MG63 (cell line): Measurements from ENCODE around the gene PSMG1. TPM values are rescaled to one million over a fixed set of nuclear protein-coding genes. Genes with fewer than 3 reads are reported as not detected.
"Not testable (repeated sequence)": the region's sequence is repeated elsewhere in the genome, so short reads cannot be mapped to it uniquely, and the experiment has no call there.

Experiments
- DNase-seq: peaks from one replicate; pipeline ENCODE4 v3.0.0-alpha.2; 2020
- H3K27me3 ChIP-seq: fragments of 250-450 bp; sonication (Bioruptor Pico); 2 replicates; pipeline ENCODE4 v1.5.1; 2020; ENCODE audit warnings: mild to moderate bottlenecking, moderate library complexity
- H3K36me3 ChIP-seq: fragments of 250-450 bp; sonication (Bioruptor Pico); 2 replicates; pipeline ENCODE4 v1.5.1; 2020; ENCODE audit warnings: mild to moderate bottlenecking, moderate library complexity
- H3K4me3 ChIP-seq: fragments of 250-450 bp; sonication (Bioruptor Pico); 2 replicates; pipeline ENCODE4 v1.5.1; 2020; ENCODE audit warnings: mild to moderate bottlenecking, moderate library complexity
- H3K9me3 ChIP-seq: fragments of 250-450 bp; sonication (Bioruptor Pico); 2 replicates; pipeline ENCODE4 v1.5.1; 2020; ENCODE audit warnings: mild to moderate bottlenecking, moderate library complexity
- total RNA-seq: library from RNA; depleted of rRNA; stranded (reverse); fragments of >200 nt; shearing (Covaris generic); gene quantifications from 2 replicates; pipeline ENCODE4 v1.2.3, GENCODE V29; 2014; ENCODE audit warnings: low replicate concordance; rRNA removed

PSMG1 gene
- total RNA-seq, 1 experiment from 2014 or later: 248 TPM

DNA sequence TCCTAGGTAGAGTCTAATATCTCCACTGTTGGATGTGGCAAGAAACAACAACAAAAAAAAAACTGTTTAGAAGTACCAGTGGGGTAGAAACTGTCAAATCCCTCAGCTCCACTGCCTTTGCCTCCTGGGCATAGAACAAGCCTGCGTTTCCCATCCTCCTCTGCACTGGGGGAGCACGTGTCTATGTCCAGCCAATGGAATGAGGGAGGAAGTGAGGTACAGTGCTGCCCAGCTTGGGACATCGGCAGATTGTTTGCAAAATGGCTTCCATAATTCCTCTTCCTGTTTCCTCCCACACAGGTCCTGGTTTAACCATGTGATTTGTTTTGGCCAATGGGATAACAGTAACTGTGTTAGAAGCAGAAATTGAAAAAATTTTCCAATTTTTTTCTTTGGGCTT, 39.1 kb downstream of the PSMG1 start:
- no peak for DNase-seq
- no peaks in the 10 kb centered on the region for H3K27me3 ChIP-seq
- H3K36me3 ChIP-seq: no peaks in the 10 kb centered on the region
- H3K9me3 ChIP-seq: peaks cover 7% of the 10 kb centered on the region; the same call in 1 of the 2 replicates
- no peak overlapping the region for H3K4me3 ChIP-seq

DNA sequence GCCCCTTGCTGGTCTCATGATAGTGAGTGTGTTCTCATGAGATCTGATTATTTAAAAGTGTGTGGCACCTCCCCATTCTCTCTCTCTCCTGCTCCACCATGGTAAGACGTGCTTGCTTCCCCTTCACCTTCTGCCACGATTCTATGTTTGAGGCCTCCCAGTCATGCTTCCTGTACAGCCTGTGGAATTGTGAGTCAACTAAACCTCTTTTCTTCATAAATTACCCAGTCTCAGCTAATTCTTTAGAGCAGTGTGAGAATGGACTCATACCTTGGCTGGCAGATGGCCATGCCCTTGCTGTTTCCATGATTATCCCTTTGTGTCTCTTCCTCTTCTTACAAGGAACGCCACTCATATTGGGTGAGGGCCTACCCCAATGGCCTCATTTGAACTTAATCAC, 40.3 kb downstream of the PSMG1 start:
- no peaks in the 10 kb centered on the region for H3K27me3 ChIP-seq
- no peaks in the 10 kb centered on the region for H3K36me3 ChIP-seq
- H3K4me3 ChIP-seq: no peak overlapping the region
- H3K9me3 ChIP-seq: peaks cover 7% of the 10 kb centered on the region; the same call in 1 of the 2 replicates
- DNase-seq: no peak

DNA sequence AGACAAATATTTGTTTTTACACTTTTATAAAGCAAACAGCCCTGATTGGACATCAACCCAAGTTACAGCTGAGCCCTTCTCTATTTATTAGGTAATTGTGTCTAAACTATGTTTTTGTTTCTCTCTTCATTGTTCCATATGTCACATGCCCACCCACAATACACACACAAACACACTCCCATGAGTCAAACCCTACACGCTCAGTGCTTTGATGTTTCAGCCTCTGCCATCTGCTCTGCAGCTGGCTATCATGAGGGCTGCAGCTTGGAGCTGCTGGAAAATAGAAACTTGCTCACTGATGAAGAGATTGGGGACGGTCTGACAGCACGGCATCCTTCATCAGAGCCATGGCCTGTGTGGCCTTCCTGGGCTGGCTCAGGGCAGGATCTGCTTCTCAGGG, 41.7 kb downstream of the PSMG1 start:
- Histone ChIP-seq H3K36me3 (no peaks in the 10 kb centered on the region), H3K4me3 (no peak overlapping the region), H3K9me3 (peaks cover 6% of the 10 kb centered on the region; the same call in 1 of the 2 replicates), H3K27me3 (no peaks in the 10 kb centered on the region)
- DNase-seq: no peak

DNA sequence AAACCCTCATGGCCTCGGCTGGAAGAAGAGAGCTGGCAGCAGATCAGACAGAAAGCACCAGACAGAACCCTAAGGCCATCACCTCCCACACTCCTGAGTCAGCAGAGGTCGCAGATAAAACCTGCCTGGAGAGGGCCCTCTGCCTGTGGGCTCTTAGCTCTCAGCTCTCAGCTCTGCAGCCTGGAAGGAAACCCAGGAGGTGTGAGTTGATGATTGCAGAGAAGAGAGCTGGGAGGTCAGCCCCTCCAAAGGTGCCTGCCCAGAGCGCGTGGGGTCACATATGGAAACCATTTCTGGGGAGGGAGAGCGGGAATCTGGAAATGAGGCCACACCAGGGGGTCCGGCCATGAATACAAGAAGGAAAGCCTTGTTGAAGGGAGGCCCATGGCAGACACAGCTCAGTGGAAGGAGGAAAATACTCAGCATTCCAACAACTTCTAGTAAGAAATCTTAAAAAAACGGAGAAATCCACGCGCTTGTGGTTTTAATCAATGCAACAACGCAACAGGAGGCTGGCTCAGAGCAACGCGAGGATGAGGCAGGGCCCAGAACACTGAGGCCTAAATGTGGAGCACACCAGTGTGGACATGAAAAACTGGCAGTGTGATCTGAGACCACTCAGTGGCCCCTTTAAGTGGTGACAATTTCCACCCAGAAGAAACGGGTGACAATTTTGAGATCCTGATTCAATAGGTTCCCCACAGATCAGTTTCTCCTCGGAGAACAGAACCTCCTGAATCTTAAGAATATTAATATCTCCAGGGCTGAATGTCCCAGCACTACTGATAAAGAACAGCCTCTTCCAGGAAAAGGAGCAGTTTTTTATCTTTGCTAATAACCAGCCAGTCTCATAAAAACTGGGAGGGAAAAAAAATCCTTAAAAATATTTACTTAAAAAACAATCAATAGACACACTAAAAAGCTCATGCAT, 45.7 kb downstream of the PSMG1 start:
- H3K27me3 ChIP-seq: no peaks in the 10 kb centered on the region
- no peaks in the 10 kb centered on the region for H3K9me3 ChIP-seq
- H3K4me3 ChIP-seq: no peak overlapping the region
- H3K36me3 ChIP-seq: no peaks in the 10 kb centered on the region
- peak; percentile 82 for DNase-seq

DNA sequence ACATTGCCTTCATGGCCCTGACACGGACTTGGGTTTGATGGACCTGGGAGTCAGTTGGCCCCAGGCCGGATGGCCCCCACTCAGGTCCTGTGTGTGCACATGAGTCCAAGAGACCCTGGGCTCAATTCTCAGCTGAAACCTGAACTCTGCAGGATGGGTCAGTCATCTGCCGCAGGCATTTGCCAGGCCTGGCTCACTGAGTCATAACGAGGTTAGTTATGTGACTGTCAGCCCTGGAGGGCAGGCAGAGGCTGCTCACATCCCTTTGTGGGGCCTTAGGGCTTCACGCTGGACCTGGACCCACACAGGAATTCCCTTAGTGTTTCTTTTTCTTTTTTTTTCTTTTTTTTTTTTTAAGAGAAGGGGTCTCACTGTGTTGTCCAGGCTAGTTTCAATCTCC, 46.5 kb downstream of the PSMG1 start:
- Histone ChIP-seq H3K27me3 (no peaks in the 10 kb centered on the region), H3K4me3 (no peak overlapping the region), H3K36me3 (no peaks in the 10 kb centered on the region), H3K9me3 (no peaks in the 10 kb centered on the region; the same call in 1 of the 2 replicates)
- peak; percentile 68 for DNase-seq

DNA sequence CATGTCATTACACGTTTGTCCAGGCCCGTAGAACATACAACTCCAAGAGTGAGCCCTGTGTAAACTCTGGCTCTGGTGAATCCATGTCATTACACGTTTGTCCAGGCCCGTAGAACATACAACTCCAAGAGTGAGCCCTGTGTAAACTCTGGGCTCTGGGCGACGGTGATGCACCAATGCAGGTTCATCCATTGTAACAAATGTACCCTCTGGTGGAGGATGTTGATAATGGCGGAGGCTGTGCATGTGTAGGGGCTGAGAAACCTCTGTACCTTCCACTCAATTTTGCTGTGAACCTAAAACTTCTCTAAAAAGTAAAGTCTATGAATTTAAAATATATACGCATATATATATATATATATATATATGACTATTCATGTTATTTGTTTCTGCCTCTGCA, 47.1 kb downstream of the PSMG1 start:
- DNase-seq: peak; percentile 32
- H3K4me3 ChIP-seq, H3K9me3 ChIP-seq, H3K27me3 ChIP-seq, H3K36me3 ChIP-seq: not testable (repeated sequence)

DNA sequence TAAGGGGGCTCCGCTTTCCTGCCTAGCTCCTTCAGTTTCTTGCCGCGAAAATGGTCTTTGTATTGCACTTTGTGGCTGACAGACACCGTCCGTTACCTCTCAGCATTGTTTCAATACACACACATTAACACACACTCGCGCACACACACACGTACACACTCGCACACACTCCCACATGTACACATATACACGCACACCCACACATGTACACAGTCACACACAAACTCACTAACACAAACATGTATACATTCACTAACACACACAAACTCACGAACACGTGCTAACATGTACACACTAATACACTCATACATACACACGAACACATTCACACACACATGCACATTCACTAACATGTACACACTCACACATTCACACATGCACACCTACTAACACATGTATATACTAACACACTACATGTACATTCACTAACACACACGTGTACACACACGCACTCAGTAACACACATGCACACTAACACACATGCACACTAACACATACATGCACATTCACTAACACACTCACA, 48.9 kb downstream of the PSMG1 start:
- Histone ChIP-seq H3K4me3 (no peak overlapping the region), H3K9me3 (peaks cover 11% of the 10 kb centered on the region), H3K36me3 (no peaks in the 10 kb centered on the region), H3K27me3 (no peaks in the 10 kb centered on the region)
- no peak for DNase-seq

DNA sequence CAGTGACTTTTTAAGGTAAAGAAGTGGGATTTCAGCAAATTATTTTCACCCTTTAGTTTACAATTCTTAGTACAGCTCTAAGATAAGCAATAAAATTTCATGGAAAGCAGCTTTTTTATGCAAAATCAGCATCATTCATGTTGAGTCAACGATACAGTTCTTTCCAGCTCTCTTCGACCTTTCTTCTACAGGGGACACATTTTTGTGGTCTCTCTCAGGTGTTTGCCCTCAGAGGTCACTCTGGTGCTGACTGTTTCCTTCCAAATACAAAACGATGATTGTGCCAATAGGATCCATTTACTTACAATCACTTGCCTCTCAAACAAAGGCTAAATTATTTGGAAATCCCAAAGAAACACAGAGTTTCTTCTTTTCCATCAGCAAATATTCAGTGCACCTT, 51.0 kb downstream of the PSMG1 start:
- no peak for DNase-seq
- no peaks in the 10 kb centered on the region for H3K36me3 ChIP-seq
- H3K4me3 ChIP-seq: no peak overlapping the region
- peaks cover 11% of the 10 kb centered on the region for H3K9me3 ChIP-seq
- H3K27me3 ChIP-seq: no peaks in the 10 kb centered on the region

DNA sequence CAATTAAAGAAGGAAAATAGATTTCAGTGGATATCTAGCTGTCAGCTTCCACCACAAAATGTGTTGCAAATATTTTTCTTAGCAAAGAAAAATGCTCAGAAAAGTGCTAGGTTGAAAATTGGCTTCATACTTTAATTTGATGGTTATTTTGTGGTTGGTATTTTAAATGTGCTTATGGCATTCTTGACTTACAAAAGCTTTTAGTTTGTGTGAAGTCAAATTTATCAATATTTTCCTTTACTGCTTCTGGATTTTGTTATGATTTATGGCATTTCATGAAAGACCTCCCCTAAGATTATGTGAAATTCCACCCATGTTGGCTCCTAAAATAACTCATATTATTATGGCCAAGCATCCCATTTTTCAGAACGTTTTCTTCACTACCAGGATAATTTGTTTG, 51.5 kb downstream of the PSMG1 start:
- DNase-seq: no peak
- no peak overlapping the region for H3K4me3 ChIP-seq
- H3K36me3 ChIP-seq: no peaks in the 10 kb centered on the region
- no peaks in the 10 kb centered on the region for H3K27me3 ChIP-seq
- H3K9me3 ChIP-seq: peaks cover 11% of the 10 kb centered on the region

DNA sequence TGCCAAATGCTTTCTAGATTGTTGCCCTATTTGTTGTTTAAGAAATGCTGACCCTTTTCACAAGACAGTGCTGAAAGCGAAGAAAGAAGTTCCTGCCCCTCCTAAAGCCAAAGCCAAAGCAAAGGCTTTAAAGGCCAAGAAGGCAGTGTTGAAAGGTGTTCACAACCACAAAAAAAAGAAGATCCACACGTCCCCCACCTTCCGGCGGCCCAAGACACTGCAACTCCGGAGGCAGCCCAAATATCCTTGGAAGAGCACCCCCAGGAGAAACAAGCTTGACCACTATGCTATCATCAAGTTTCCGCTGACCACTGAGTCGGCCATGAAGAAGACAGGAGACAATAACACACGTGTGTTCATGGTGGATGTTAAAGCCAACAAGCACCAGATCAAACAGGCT, 55.7 kb downstream of the PSMG1 start:
- no peaks in the 10 kb centered on the region for H3K36me3 ChIP-seq
- H3K9me3 ChIP-seq: peaks cover 18% of the 10 kb centered on the region
- H3K4me3 ChIP-seq: no peak overlapping the region
- no peak for DNase-seq
- H3K27me3 ChIP-seq: no peaks in the 10 kb centered on the region

DNA sequence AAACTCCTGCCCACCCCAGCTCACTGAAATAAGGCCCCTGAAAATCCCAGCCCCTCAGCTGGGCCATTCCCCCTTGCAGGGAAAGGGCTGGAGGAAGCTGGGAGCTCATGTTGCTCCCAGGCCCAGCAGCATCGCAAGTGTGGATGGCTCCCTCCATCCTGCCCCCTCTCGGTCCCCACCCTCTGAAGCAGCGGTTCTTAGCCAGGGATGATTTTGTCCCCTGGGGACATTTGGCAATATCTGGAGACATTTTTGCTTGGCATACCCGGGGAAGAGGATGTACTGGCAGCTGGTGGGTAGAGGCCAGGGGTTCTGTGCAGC, 56.8 kb downstream of the PSMG1 start:
- Histone ChIP-seq H3K27me3 (no peaks in the 10 kb centered on the region), H3K9me3 (peaks cover 16% of the 10 kb centered on the region), H3K4me3 (no peak overlapping the region), H3K36me3 (no peaks in the 10 kb centered on the region)
- DNase-seq: no peak

DNA sequence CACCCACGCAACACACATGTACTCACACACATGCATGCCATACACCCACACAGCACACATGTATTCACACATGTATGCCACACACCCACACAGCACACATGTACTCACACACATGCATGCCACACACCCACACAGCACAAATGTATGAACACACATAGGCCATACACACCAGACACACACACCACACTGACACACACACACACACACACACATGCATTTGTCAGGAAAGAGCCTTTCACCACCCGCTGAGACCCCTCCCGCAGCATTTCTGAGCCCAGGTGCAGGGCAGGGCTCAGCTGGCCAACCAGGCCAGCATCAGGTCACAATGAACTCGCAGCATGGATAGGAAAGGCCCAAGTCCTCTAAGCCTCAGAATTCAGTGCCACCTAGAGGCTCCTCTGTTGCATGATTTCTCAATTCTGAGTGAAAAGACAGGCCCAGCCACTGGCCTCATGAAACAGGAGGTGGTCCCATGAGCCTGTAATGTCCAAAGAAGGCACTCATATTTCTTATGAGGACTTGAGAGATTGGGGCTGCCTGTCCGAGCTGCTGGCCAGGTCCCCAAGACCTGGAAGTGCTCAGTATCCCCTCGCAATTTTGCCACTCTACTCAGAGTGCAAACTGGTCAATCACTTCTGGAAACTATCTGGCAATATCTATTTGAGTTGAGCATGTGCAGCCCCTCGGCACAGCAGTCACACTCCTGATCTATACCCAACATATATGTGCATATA, 57.3 kb downstream of the PSMG1 start:
- Histone ChIP-seq H3K4me3 (no peak overlapping the region), H3K9me3 (peaks cover 11% of the 10 kb centered on the region), H3K36me3 (no peaks in the 10 kb centered on the region), H3K27me3 (no peaks in the 10 kb centered on the region)
- peak; percentile 53 for DNase-seq

Other genes with a start within 250 kb of the PSMG1 start
- 33.8 and 67.0 TPM in 2 replicates for gene BRWD1, start 130.2 kb upstream of the PSMG1 start, total RNA-seq
- gene HMGN1, start 165.6 kb upstream of the PSMG1 start, total RNA-seq: 474 and 726 TPM in 2 replicates